Activated naive CD8-positive, alpha-beta T cell treated with anti-CD3 and anti-CD28 coated beads, Interleukin-2, amount 50 U/mL, for 24 hours (primary cell): ENCODE results near the gene SLAIN1.

Experiments used
- ATAC-seq: fragments of 150-1000 bp; cut with Tn5 transposase; one replicate; pipeline ENCODE4 v1.10.0; 2021
- DNase-seq: peaks from one replicate; pipeline ENCODE4 v3.0.0; 2021
- H3K27ac Mint-ChIP-seq: one replicate; pipeline ENCODE4 v1.8.0; 2021; ENCODE audit warnings: mild to moderate bottlenecking, mixed read lengths
- H3K27me3 Mint-ChIP-seq: one replicate; pipeline ENCODE4 v1.8.0; 2021; ENCODE audit warnings: mixed read lengths
- H3K36me3 Mint-ChIP-seq: one replicate; pipeline ENCODE4 v1.8.0; 2021; ENCODE audit warnings: low read depth, mixed read lengths
- H3K4me1 Mint-ChIP-seq: one replicate; pipeline ENCODE4 v1.8.0; 2021; ENCODE audit warnings: mixed read lengths
- H3K4me3 Mint-ChIP-seq: one replicate; pipeline ENCODE4 v1.8.0; 2021; ENCODE audit warnings: mild to moderate bottlenecking, moderate library complexity, mixed read lengths
- H3K9me3 Mint-ChIP-seq: one replicate; pipeline ENCODE4 v1.8.0; 2021; ENCODE audit warnings: mixed read lengths

Gene SLAIN1

DNA sequence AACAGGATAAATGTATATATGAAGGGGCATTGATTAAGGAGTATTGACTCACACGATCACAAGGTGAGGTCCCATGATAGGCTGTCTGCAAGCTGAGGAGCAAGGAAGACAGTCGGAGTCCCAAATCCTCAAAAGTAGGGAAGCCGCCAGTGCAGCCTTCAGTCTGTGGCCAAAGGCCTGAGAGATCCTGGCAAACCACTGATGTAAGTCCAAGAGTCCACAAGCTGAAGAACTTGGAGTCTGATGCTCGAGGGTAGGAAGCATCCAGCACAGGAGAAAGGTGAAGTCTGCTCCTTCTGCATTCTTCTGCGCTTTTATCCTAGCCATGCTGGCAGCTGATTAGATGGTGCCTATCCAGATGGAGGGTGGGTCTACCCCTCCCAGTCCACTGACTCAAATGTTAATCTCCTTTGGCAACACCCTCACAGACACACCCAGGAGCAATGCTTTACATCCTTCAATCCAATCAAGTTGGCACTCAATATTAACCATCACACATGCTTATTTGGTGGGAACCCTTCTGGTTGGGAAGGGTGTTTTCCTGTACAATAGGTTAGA, 55.1 kb downstream of the SLAIN1 start:
- no peak for ATAC-seq
- Mint-ChIP-seq H3K4me1 (peaks cover 19% of the 10 kb centered on the region), H3K27ac (no peak overlapping the region), H3K27me3 (no peaks in the 10 kb centered on the region), H3K9me3 (no peaks in the 10 kb centered on the region), H3K36me3 (peaks cover 8% of the 10 kb centered on the region), H3K4me3 (no peak overlapping the region)
- DNase-seq, result no peak

DNA sequence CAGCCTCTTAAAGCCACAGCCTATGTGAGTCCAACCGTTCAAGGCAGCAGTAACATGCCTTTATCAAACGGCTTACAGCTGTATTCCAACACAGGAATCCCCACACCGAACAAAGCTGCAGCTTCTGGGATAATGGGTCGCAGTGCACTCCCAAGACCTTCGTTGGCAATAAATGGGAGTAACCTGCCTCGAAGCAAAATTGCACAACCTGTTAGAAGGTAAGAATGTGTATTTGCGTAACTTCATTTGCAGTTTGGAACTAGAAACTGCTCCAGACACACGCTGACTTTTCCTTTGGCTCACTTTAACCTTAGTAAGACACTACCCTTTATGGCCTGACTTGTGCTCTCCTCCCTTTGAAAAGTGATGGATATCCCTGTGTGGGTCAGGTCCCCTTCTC, 63.4 kb downstream of the SLAIN1 start:
- H3K4me1 Mint-ChIP-seq, result no peaks in the 10 kb centered on the region
- DNase-seq (no peak), ATAC-seq (no peak)
- peaks cover 9% of the 10 kb centered on the region for H3K9me3 Mint-ChIP-seq
- H3K36me3 Mint-ChIP-seq, result peaks cover 59% of the 10 kb centered on the region
- no peak overlapping the region for H3K27ac Mint-ChIP-seq
- no peak overlapping the region for H3K4me3 Mint-ChIP-seq
- H3K27me3 Mint-ChIP-seq, result no peaks in the 10 kb centered on the region

DNA sequence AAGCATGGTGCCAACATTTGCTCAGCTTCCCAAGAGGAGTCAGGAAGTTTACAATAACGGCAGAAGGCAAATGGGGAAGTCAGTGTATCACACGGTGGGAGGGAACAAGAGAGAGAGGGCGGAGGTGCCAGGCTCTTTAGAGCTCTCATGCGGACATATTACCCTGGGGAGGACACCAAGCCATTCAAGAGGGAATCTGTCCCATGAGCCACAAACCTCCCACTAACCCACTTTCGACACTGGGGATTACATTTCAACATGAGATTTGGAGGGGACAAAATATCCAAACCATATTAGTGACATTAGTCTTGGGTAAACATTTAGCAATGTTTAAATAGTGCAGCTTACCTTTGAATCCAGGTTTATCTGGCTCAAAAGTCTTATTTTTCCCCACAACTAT, 69.9 kb downstream of the SLAIN1 start:
- Mint-ChIP-seq H3K27me3 (no peaks in the 10 kb centered on the region), H3K36me3 (peaks cover 31% of the 10 kb centered on the region), H3K27ac (no peak overlapping the region), H3K9me3 (peaks cover 8% of the 10 kb centered on the region), H3K4me3 (no peak overlapping the region), H3K4me1 (peaks cover 2% of the 10 kb centered on the region)
- no peak for ATAC-seq
- DNase-seq, result no peak

DNA sequence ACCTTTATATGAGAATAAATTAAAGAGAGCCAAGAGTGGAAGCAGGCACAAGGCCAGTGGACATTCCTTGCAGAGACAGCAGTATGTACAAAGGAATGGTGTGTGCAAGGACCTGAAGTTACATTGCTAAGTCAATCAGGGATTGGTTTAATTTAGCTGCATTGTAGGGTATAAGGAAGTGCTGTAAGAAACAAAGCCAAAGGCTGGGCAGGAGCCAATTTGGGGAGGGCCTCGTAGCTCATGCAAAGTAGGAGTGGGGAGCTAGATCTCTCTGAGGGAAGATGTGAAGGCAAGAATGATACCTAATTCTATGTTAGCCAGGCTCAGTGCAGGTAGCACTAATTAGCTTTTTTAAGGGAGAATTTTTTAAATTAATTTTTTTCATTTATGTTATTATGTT, 76.7 kb downstream of the SLAIN1 start:
- Mint-ChIP-seq H3K4me3 (no peak overlapping the region), H3K27ac (no peak overlapping the region), H3K27me3 (no peaks in the 10 kb centered on the region), H3K4me1 (peaks cover 6% of the 10 kb centered on the region), H3K36me3 (no peaks in the 10 kb centered on the region), H3K9me3 (peaks cover 3% of the 10 kb centered on the region)
- no peak for DNase-seq
- no peak for ATAC-seq

DNA sequence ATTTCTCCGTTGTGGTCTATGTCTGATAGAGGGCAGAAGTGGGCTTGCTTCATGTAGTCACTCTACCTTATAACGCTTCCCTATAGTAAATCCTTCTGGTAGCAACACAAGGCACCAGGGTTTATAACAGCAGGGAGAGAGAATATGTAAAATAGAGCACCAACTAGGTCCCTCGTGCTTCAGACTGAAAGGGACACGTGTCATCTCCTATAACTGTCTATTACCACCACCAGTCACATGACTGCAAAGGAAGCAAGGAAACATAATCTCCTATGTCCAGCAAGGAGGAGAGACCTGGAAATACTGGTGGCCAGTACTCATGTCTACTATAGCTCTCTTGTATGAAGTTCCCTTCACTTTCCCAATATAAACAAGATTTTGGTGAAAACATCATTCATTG, 79.2 kb downstream of the SLAIN1 start:
- no peak overlapping the region for H3K4me3 Mint-ChIP-seq
- H3K27me3 Mint-ChIP-seq, result no peaks in the 10 kb centered on the region
- no peak overlapping the region for H3K27ac Mint-ChIP-seq
- ATAC-seq (no peak), DNase-seq (no peak)
- H3K36me3 Mint-ChIP-seq, result no peaks in the 10 kb centered on the region
- no peaks in the 10 kb centered on the region for H3K9me3 Mint-ChIP-seq
- peaks cover 15% of the 10 kb centered on the region for H3K4me1 Mint-ChIP-seq

DNA sequence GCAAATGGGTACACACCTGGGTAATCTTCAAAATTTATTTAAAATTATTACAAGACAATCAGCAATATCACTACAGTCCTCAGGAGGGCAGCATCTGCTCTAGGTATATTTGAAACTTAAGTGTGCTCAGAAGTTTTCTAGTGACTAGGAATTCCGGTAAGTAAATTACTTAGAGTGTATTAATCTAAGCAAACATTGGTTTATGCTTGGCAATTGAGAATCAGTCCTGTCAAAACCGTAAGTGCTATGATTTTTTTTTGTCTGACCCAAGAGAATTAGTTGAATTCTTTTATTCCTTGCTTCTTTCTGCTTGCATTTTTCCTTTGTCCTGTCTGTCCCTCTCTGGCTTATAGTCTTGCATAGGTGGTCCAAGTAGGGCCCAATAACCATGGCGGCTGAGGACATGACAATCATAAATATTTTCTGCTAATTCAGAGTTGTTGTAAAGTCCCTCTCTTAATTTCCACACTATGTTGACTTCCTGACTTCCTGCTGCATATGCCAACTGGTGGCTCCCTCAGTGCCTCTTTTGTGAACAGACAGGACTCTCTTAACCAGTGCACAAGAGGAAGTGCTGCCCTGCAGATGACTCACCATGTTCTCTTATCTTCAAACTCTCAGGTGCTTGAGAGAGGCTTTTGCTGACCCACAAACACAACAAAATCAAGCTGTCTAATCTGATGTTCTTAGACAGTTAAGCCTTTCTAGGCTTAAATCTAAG, 82.2 kb downstream of the SLAIN1 start:
- peak; percentile 81 for ATAC-seq
- H3K4me1 Mint-ChIP-seq, result peaks cover 15% of the 10 kb centered on the region
- no peak overlapping the region for H3K4me3 Mint-ChIP-seq
- no peaks in the 10 kb centered on the region for H3K36me3 Mint-ChIP-seq
- no peaks in the 10 kb centered on the region for H3K27me3 Mint-ChIP-seq
- peak; percentile 14 for DNase-seq
- H3K27ac Mint-ChIP-seq, result peak overlapping the region; percentile 13
- H3K9me3 Mint-ChIP-seq, result no peaks in the 10 kb centered on the region

DNA sequence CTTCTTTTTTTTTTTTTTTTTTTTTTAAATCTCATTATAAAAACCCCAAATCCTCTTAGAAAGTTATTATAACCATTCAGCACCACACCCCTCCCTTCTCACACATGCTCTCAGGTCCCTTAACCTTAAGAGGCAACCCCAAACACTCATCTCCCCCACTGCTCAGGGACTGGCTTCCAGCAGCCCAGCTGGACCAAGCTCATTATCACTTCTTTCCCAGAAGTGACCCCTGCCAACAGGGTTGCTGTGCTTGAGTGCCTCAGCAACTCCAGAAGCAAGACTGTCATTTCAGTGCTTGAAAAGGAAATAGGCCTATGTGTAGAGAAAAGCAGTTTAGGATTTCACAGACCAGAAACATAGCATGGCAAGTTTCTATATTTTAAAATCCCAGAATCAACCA, 84.3 kb downstream of the SLAIN1 start:
- H3K4me1 Mint-ChIP-seq, result peaks cover 15% of the 10 kb centered on the region
- no peak overlapping the region for H3K4me3 Mint-ChIP-seq
- H3K27ac Mint-ChIP-seq, result no peak overlapping the region
- H3K27me3 Mint-ChIP-seq, result no peaks in the 10 kb centered on the region
- no peak for ATAC-seq
- H3K9me3 Mint-ChIP-seq, result no peaks in the 10 kb centered on the region
- DNase-seq, result no peak
- no peaks in the 10 kb centered on the region for H3K36me3 Mint-ChIP-seq

DNA sequence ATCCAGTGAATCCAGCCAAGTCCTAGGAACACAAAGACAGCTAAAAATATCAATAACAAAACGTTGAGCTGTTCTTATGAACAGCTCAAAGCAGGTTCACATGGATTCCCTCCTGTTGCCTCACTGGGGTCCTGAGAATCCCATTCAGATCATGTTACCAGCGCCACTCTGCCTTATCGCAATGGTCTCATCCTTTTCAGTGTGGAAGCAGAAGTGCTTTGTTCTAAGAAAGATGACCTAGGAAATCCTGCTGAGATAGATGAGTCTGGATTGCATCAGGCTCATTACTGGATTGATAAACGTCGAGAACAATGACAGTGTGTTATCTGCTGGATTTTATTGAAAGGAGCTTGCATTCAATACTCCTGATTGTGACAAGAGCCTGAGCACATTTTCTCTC, 87.0 kb downstream of the SLAIN1 start:
- no peaks in the 10 kb centered on the region for H3K9me3 Mint-ChIP-seq
- no peak for DNase-seq
- ATAC-seq, result no peak
- no peak overlapping the region for H3K27ac Mint-ChIP-seq
- no peaks in the 10 kb centered on the region for H3K36me3 Mint-ChIP-seq
- H3K4me1 Mint-ChIP-seq, result peaks cover 10% of the 10 kb centered on the region
- no peaks in the 10 kb centered on the region for H3K27me3 Mint-ChIP-seq
- H3K4me3 Mint-ChIP-seq, result no peak overlapping the region

DNA sequence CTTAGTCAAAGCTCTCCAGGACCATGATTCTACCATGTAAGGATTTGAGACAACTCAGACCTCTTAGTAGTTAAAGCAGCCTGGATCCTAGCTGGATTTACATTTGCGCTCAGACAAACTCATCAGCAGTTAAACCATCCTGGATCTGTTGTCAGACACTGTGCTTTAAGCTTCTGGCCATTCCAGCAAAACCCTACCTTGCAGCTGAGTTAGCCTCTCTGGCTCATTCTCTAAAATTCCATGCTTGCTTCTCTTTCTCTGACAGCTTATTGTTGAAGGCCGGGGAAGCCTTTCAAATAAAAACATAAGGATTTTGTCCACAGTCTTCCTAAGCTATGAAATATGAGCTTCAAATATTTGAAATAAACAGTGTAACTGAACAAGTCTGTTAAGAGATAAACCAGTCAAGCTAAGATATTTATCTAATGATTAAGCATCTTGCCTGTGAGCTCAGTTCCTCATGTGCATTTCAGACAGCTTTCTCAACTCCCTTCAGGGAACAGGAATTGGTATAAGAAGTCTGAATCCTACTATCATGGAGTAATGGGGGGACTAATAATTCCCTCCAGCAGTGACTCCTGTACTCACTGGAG, 89.3 kb downstream of the SLAIN1 start:
- Mint-ChIP-seq H3K9me3 (peaks cover 6% of the 10 kb centered on the region), H3K27me3 (no peaks in the 10 kb centered on the region), H3K4me1 (no peaks in the 10 kb centered on the region), H3K27ac (no peak overlapping the region), H3K36me3 (peaks cover 6% of the 10 kb centered on the region), H3K4me3 (no peak overlapping the region)
- ATAC-seq (no peak), DNase-seq (no peak)

DNA sequence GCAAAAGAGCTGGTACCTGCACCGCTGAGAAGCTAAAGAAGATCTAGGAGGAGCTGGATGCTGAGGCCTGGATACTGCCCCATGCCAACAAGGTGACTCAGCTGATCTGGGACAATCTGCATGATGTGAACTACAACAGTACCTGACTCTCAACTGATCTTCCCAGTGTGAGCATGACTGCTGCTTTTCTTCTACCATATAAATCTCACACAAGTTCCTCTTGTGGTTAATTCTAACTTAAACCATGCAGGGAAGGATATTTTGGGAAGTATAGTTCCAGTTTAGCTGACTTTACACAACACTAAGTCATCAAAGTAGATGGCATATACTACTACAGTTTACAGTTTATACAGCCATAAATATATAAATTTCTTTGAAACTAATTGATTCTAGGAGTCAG, 91.9 kb downstream of the SLAIN1 start:
- no peak for DNase-seq
- Mint-ChIP-seq H3K9me3 (peaks cover 27% of the 10 kb centered on the region), H3K27me3 (peaks cover 2% of the 10 kb centered on the region), H3K4me1 (no peaks in the 10 kb centered on the region), H3K27ac (no peak overlapping the region), H3K36me3 (peaks cover 8% of the 10 kb centered on the region), H3K4me3 (no peak overlapping the region)
- ATAC-seq, result no peak

DNA sequence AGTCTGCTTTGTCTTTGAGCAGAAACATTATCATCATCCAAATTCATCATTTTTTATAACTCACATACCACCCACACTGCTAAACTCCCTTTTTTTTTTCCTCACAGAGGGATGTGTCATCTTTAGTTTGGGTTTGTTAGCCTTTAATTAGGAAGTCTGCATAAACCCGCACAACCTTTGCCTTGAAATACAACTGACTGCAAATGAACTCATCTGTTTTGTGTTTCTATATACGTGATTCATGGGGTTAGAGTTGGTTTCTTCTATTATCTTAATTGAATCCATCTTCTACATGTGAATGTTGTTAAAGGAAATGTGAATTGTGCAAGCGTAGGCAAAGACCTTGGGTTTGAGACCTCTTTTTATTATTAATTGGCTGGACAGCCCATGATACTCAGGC, 102.7 kb downstream of the SLAIN1 start:
- ATAC-seq, result no peak
- Mint-ChIP-seq H3K9me3 (peaks cover 3% of the 10 kb centered on the region), H3K4me3 (no peak overlapping the region), H3K27ac (no peak overlapping the region), H3K36me3 (no peaks in the 10 kb centered on the region), H3K27me3 (peaks cover 4% of the 10 kb centered on the region), H3K4me1 (no peaks in the 10 kb centered on the region)
- DNase-seq, result no peak

DNA sequence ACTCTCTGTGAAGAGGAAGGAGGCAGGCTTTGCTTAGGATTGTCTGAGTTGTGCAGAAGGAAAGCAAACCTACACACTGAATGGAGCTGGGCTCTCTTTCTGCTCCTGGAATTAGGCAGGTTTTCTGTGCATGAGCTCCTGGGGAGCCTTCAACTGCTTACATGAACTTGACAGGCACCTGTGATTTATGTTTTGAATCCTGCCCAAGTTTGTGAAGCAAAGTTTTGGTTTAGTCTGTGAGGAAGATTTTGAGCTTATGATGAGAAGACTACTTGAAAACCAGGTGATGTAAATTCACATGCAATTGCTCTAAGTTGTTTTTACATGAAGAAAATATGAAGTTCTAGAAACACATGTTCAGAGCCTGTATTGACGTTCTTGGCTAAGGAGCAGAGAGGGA, 109.0 kb downstream of the SLAIN1 start:
- ATAC-seq (no peak), DNase-seq (no peak)
- H3K4me1 Mint-ChIP-seq, result no peaks in the 10 kb centered on the region
- no peak overlapping the region for H3K4me3 Mint-ChIP-seq
- H3K36me3 Mint-ChIP-seq, result no peaks in the 10 kb centered on the region
- no peaks in the 10 kb centered on the region for H3K9me3 Mint-ChIP-seq
- H3K27me3 Mint-ChIP-seq, result peaks cover 7% of the 10 kb centered on the region
- no peak overlapping the region for H3K27ac Mint-ChIP-seq

DNA sequence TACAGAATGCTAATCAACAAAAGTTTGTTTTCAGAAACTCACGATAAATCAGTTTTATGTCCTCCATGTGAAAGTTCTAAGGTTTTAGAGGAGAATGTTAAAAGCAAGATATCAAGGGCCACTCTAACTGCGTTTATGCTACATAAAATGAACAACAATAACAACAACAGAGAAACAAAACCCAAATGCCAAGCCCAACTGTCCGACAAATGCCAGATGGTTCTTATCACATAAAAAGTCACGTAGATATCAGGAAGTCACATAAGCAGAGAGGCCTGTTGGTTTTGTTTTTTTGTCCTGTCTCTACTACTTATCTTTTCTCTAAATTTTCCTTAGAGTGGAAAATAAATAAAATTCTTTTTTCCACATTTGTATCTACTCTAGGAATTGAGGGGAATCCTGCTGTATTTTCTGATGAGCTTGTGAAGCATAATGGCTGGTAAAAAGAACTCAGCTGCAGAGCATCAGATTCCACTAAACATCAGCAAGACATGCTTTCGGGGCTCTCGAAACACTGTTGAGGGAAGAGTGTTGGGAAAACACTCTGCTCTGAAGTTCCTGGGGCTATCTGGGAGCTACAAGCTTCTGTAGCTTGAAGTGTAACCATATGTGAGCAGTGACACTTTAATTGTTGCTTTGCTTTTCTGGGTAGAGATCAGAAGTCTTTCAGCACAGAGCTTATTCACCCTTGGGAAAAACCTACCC, 110.1 kb downstream of the SLAIN1 start:
- Mint-ChIP-seq H3K36me3 (no peaks in the 10 kb centered on the region), H3K9me3 (no peaks in the 10 kb centered on the region), H3K27me3 (peaks cover 4% of the 10 kb centered on the region), H3K4me3 (no peak overlapping the region), H3K4me1 (no peaks in the 10 kb centered on the region), H3K27ac (no peak overlapping the region)
- DNase-seq (no peak), ATAC-seq (no peak)

DNA sequence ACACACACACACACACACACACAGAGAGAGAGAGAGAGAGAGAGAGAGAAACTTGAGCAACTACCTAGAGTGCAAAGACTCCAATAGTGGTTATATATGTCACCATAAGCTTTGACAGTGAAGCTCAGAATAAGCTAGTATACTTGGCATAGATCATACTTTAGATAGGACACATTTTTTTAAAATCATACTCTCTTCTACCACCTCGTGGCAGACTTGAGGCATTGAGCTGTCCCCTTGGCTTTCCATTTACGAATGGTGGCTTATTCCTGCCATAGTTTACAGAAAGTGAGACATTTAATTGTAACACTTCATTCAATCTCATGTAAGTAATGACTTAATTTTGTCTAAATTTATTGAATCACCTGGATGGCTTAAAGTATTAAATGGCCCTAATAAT, 112.9 kb downstream of the SLAIN1 start:
- ATAC-seq (no peak), DNase-seq (no peak)
- Mint-ChIP-seq H3K36me3 (no peaks in the 10 kb centered on the region), H3K27me3 (peaks cover 4% of the 10 kb centered on the region), H3K4me1 (no peaks in the 10 kb centered on the region), H3K4me3 (no peak overlapping the region), H3K9me3 (no peaks in the 10 kb centered on the region), H3K27ac (no peak overlapping the region)

DNA sequence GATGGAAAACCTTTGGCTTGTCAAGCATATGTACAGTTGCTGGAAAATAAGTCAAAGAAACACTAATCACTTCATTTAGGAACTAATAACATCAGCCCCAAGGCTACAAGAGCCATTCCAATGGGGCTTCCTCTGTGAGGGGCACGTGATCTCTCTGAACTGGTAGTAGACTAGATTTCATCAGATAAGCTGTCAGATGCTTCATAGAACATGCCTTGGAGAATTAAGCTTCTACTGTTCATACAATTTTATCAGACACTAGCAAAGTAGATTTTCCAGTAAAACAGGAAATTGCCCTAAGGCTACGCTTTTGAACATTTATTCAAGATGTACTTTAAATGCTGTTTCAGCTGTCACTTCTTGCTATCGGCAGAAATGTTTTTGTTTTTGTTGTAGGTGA, 113.4 kb downstream of the SLAIN1 start:
- no peak for ATAC-seq
- Mint-ChIP-seq H3K27me3 (peaks cover 4% of the 10 kb centered on the region), H3K36me3 (no peaks in the 10 kb centered on the region), H3K9me3 (no peaks in the 10 kb centered on the region), H3K4me3 (no peak overlapping the region), H3K4me1 (no peaks in the 10 kb centered on the region), H3K27ac (no peak overlapping the region)
- no peak for DNase-seq
